Hematopoietic multipotent progenitor cell treated with erythropoietin and hydrocortisone succinate and interleukin-3 and kit ligand, for 4 days (in vitro differentiated cells): ENCODE data around the gene ATF6.
"Not testable (repeated sequence)": the region's sequence is repeated elsewhere in the genome, so short reads cannot be mapped to it uniquely, and the experiment has no call there.

Experiments
- DNase-seq: peaks from one replicate; pipeline ENCODE4 v3.0.0-alpha.2; 2015

The ATF6 gene

DNA sequence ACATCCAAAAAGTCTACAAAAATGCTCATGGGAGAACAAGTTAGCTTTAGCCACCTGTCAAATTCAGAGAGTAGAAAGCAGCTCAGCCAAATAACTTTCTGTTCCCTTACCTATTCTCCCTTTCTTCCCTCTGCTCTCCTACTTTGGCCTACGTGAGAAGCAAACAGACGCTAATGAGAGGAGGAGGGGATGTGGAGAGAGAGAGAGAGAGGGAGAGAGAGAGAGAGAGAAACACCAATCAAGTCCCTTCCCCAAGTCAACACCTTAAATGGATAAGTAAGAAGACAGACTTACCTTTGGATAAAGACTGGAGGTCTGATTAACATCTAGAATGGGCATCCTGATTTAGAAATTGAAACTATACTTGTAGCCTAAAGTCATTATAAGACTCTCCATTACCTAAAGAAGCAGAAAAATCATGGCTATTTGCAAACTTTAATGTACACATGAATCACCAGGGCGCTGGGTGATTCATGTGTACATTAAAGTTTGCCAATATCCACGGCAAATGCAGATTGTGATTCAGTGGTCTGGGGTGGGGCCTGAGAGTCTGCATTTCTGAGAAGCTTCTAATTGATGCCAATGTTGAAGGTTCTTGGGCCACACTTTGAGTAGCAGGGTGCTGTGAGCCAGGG is 29.7 kb upstream of the ATF6 start:
- DNase-seq, result no peak

GRCh38 chr1:161737625-161738024 is 28.5 kb upstream of the ATF6 start:
- no peak for DNase-seq

- DNase-seq, result peak; percentile 95
Measured at GRCh38 chr1:161738627-161739287, 27.4 kb upstream of the ATF6 start.

DNA sequence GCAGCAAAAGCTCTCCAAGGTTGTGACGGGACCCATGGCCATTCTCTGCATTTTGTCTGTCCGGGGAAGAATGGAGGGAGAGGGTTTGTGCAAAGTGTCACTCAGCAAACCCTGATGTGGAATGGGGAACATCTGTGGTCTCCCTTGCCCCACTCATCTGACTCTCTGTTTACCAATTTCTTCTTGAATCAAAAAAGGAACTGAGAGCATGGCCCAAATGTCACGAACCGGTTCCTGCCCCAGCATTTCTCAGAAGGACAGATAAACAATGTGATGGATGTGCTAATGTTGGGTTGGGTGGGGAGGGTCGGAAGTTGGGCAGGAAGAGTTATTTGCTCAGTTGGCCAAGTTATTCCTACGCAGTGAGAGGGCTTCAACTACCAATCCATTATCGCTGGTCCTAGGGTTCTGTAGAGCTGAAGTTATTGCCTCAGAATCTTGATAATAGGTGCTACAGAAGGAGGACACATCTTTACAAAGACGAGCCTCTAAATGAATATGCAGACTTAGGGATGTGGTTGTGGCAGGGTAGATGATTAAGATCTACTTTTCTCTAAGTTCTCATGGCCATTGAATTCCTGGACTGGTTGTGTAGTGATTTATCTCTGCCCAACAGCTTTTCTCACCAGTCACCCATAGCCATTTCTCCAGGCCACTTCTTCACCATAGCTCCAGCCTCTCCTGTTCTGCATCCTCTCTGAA is 26.1 kb upstream of the ATF6 start:
- DNase-seq, result no peak

DNA sequence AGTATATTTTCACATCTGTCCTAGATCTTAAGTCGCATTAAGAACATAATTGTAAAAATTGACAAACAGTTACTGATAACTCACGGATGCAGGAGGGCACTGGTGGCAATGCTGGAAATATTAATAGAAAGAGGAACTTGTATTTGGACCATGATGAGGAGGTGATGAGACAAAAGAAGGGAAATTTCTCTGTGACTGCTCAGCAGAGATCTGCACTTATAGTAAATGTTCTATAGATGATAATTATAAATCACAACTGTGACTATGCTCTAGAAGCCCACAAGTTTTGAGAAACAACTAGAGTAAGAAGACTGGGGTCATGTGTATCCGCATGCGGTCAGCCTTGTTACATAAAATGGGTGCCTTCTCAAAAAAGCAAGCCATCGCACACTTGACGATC is 25.2 kb upstream of the ATF6 start:
- peak; percentile 47 for DNase-seq

DNA sequence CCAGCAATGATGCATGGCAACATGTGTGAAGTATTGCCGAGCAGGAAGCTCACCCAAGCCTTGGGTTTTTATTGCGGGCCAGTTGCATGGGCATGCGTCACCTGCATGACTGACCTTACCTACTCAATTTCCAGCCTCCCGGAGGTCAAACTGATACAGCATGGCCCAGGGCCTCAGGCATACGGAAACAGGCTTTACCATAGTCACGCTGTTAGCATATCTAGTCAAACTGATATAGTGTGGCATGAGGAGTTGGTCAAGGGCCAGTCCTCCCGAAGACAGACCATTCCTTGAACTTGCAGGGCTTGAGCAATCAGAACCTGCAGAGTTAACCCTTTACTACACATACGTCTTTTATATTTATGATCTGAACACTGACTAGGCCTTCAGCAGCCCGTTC is 22.9 kb upstream of the ATF6 start:
- no peak for DNase-seq

DNA sequence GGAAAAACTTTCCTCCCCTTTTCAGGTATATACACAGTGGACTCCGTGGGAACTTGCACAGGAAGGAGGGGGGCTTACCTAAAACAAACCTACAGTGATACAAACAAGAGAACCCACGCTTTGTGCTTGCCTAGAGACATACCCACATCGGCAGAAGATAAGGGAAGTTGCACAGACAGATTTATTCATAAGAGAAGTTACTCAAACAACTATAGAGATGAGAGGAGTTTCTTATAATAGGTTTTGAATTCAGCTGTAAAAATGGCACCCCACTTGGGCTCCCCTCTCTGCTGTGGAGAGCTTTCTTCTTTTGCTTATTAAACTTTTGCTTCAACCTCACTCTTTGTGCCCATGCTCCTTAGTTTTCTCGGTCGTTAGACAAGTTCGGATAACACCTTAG is 18.3 kb upstream of the ATF6 start:
- peak; percentile 41 for DNase-seq

GRCh38 chr1:161749509-161750407 is 16.4 kb upstream of the ATF6 start, which contains the start of gene DUSP12:
DUSP12 (plus strand) TSS chr1:161749786; CDS start chr1:161749802, 16 bp downstream.
- DNase-seq, result peak; percentile 98

- peak; percentile 63 for DNase-seq
Measured at GRCh38 chr1:161763522-161764098, 2.5 kb upstream of the ATF6 start.

DNA sequence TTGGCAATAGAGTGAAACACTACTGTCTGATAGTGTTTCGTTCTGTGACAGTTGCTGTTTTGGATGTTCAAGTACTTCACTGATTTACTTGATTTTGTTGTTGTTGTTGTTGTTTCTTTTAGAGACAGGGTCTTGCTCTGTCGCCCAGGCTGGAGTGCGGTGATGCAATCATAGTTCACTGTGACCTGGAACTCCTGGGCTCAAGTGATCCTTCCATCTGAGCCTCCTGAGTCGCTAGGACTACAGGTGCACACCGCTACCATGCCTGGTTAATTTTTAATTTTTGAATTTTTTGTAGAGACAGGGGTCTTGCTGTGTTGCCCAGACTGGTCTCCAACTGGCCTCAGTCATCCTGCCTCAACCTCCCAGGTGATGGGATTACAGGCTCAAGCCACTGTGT is 2.3 kb downstream of the ATF6 start:
- DNase-seq, result no peak

GRCh38 chr1:161768986-161769672 is 3.0 kb downstream of the ATF6 start:
- no peak for DNase-seq

- DNase-seq, result not testable (repeated sequence)
Measured at GRCh38 chr1:161769673-161770045, 3.5 kb downstream of the ATF6 start.

- no peak for DNase-seq
Measured at GRCh38 chr1:161770250-161770649, 4.1 kb downstream of the ATF6 start.

GRCh38 chr1:161771161-161771560 is 5.0 kb downstream of the ATF6 start:
- DNase-seq, result no peak

DNA sequence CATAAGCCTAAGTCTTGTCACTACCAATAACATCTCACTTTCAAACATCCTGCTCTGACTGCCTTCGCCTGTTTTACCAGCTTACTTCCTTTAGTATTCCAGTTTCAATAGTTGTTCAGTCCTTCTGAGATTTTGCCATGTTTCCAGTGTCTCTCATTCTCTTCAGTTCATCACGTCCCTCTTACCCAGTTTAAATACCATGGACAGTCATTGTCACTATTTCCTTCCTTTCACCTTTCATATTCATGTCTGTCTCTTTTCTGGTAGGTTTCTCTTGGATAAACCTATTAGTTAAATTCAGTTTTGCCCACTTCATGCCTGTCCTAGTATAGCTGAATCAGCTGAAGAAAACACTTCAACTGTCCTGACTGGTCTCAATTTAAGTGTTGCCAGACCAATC is 5.9 kb downstream of the ATF6 start:
- no peak for DNase-seq

- DNase-seq, result peak; percentile 62
Measured at GRCh38 chr1:161772397-161772796, 6.3 kb downstream of the ATF6 start.

- no peak for DNase-seq
Measured at GRCh38 chr1:161773791-161774190, 7.7 kb downstream of the ATF6 start.

GRCh38 chr1:161777261-161777660 is 11.1 kb downstream of the ATF6 start:
- DNase-seq, result no peak

GRCh38 chr1:161778522-161778921 is 12.4 kb downstream of the ATF6 start:
- DNase-seq, result no peak

- DNase-seq, result no peak
Measured at GRCh38 chr1:161779393-161779792, 13.3 kb downstream of the ATF6 start.

GRCh38 chr1:161781995-161782394 is 15.9 kb downstream of the ATF6 start:
- no peak for DNase-seq

GRCh38 chr1:161782886-161783285 is 16.8 kb downstream of the ATF6 start:
- DNase-seq, result no peak
